GM23248 (cell line): Measurements from ENCODE around the gene MBD2. TPM values are rescaled to one million over a fixed set of nuclear protein-coding genes. Genes with fewer than 3 reads are reported as not detected.

Experiments used
- DNase-seq: peaks from one replicate; pipeline ENCODE4 v3.0.0-alpha.2; 2015
- H2AFZ ChIP-seq: fragments of 200-600 bp; sonication (generic); 2 replicates; pipeline ENCODE4 v1.6.1; 2016; ENCODE audit warnings: antibody characterized with exemption
- H3F3A ChIP-seq: fragments of 200-600 bp; sonication (generic); 2 replicates; pipeline ENCODE4 v1.6.1; 2016; ENCODE audit warnings: mild to moderate bottlenecking, antibody characterized with exemption, mixed run types; ENCODE audit not compliant: insufficient read depth
- H3K27ac ChIP-seq: fragments of 200-600 bp; sonication (generic); 2 replicates; pipeline ENCODE4 v1.5.1; 2016; ENCODE audit warnings: mild to moderate bottlenecking
- H3K27me3 ChIP-seq: fragments of 200-600 bp; sonication (generic); replicated peaks from 2 replicates; pipeline ENCODE4 v1.6.1; 2016; ENCODE audit warnings: mild to moderate bottlenecking; ENCODE audit not compliant: insufficient read depth
- H3K36me3 ChIP-seq: fragments of 200-600 bp; sonication (generic); 2 replicates; pipeline ENCODE4 v1.6.1; 2016; ENCODE audit warnings: low read depth, mild to moderate bottlenecking
- H3K4me1 ChIP-seq: fragments of 200-600 bp; sonication (generic); 2 replicates; pipeline ENCODE4 v1.6.1; 2016; ENCODE audit warnings: mild to moderate bottlenecking; ENCODE audit not compliant: insufficient read depth
- H3K4me2 ChIP-seq: fragments of 200-600 bp; sonication (generic); one replicate; pipeline ENCODE4 v1.6.1; 2016; ENCODE audit warnings: mild to moderate bottlenecking; ENCODE audit not compliant: unreplicated experiment
- H3K4me3 ChIP-seq: fragments of 200-600 bp; sonication (generic); 2 replicates; pipeline ENCODE4 v1.5.1; 2016; ENCODE audit warnings: mild to moderate bottlenecking
- H3K79me2 ChIP-seq: fragments of 200-600 bp; sonication (generic); 2 replicates; pipeline ENCODE4 v1.6.1; 2016; ENCODE audit warnings: mild to moderate bottlenecking; ENCODE audit not compliant: insufficient read depth
- H3K9ac ChIP-seq: fragments of 200-600 bp; sonication (generic); 2 replicates; pipeline ENCODE4 v1.6.1; 2016; ENCODE audit warnings: mild to moderate bottlenecking
- H3K9me2 ChIP-seq: fragments of 200-600 bp; sonication (generic); 2 replicates; pipeline ENCODE4 v1.6.1; 2016; ENCODE audit warnings: mixed run types, mild to moderate bottlenecking, moderate library complexity; ENCODE audit not compliant: insufficient read depth
- H3K9me3 ChIP-seq: fragments of 200-600 bp; sonication (generic); one replicate; pipeline ENCODE4 v1.6.1; 2017; ENCODE audit warnings: low read depth
- H4K20me1 ChIP-seq: fragments of 200-600 bp; sonication (generic); 2 replicates; pipeline ENCODE4 v1.6.0; 2016; ENCODE audit not compliant: insufficient read depth
- EZH2 ChIP-seq: fragments of 200-600 bp; sonication (generic); IDR thresholded peaks from 2 replicates; pipeline ENCODE4 v1.6.1; 2018; ENCODE audit warnings: antibody characterized with exemption, mild to moderate bottlenecking; ENCODE audit not compliant: insufficient read depth, poor library complexity, severe bottlenecking
- EZH2phosphoT487 ChIP-seq: fragments of 200-600 bp; sonication (generic); IDR thresholded peaks from 2 replicates; pipeline ENCODE4 v1.6.1; 2018; ENCODE audit warnings: antibody characterized with exemption, moderate library complexity, mild to moderate bottlenecking, low read depth; ENCODE audit not compliant: insufficient read depth
- WGBS, 2 experiments: methylation state at CpG; one replicate each; pipeline ENCODE4 v1.1.6; 2015 to 2017; ENCODE audit warnings: low lambda C conversion rate in 2 of 2, low coverage in 1 of 2; ENCODE audit errors: missing lambda C conversion rate in 2 of 2; 5-methylcytosine and 5-hydroxymethylcytosine counted together
- in situ Hi-C: fragments of 300-500 bp; cut with MboI; formaldehyde crosslinking; loops from 2 replicates; pipeline ENCODE4 v1.15.0; 2020
- polyA plus RNA-seq: library from polyadenylated mRNA; unstranded; fragments of >200 nt; fragmentation: Nextera tagmentation; extraction: Ambion mirVana; gene quantifications from 2 replicates; pipeline ENCODE4 v1.2.1, GENCODE V29; 2016
- total RNA-seq: library from RNA; depleted of rRNA; stranded (reverse); fragments of >200 nt; shearing (Covaris generic); gene quantifications from 2 replicates; pipeline ENCODE4 v1.2.3, GENCODE V29; 2014

The MBD2 gene
- total and polyA plus RNA-seq, 2 experiments from 2014 or later, result 9.5 to 27.2 TPM

GRCh38 chr18:54204883-54205282 is 19.6 kb downstream of the MBD2 start:
- Histone ChIP-seq H3K9me3 (no peaks in the 10 kb centered on the region), H3K4me3 (no peak overlapping the region), H4K20me1 (peaks cover 24% of the 10 kb centered on the region; the same call in 1 of the 2 replicates), H3K79me2 (peaks cover 100% of the 10 kb centered on the region), H3K4me1 (peaks cover 27% of the 10 kb centered on the region), H3K9ac (no peak overlapping the region), H3K27me3 (no peaks in the 10 kb centered on the region), H3K4me2 (no peak overlapping the region), H3K36me3 (peaks cover 37% of the 10 kb centered on the region), H3F3A (peaks cover 29% of the 10 kb centered on the region), H2AFZ (no peak overlapping the region), H3K27ac (no peak overlapping the region), H3K9me2 (no peaks in the 10 kb centered on the region)
- in situ Hi-C loops, result no loop called here
- no peak for DNase-seq
- WGBS, 2 experiments, result 96 to 98% methylated on average over 5 of the region's 5 CpGs
- no peak for TF ChIP-seq EZH2
- TF ChIP-seq EZH2phosphoT487, result no peak

- Histone ChIP-seq H3K9me3 (no peaks in the 10 kb centered on the region), H3K9ac (no peak overlapping the region), H3K9me2 (peaks cover 3% of the 10 kb centered on the region; the same call in 1 of the 2 replicates), H3K79me2 (peaks cover 100% of the 10 kb centered on the region), H3K4me3 (no peak overlapping the region), H3K4me1 (peaks cover 17% of the 10 kb centered on the region), H3K4me2 (no peak overlapping the region), H4K20me1 (peaks cover 18% of the 10 kb centered on the region; the same call in 1 of the 2 replicates), H3K36me3 (peaks cover 41% of the 10 kb centered on the region), H3F3A (peaks cover 20% of the 10 kb centered on the region; the same call in 1 of the 2 replicates), H3K27me3 (no peaks in the 10 kb centered on the region), H3K27ac (no peak overlapping the region), H2AFZ (no peak overlapping the region)
- no peak for TF ChIP-seq EZH2phosphoT487
- TF ChIP-seq EZH2, result no peak
- in situ Hi-C loops, result no loop called here
- DNase-seq, result no peak
These were observed 20.6 kb downstream of the MBD2 start for GRCh38 chr18:54203914-54204313.

- Histone ChIP-seq H3K4me1 (peaks cover 14% of the 10 kb centered on the region), H3K9ac (no peak overlapping the region), H4K20me1 (peaks cover 9% of the 10 kb centered on the region; the same call in 1 of the 2 replicates), H3F3A (0 out of 2 replicates have a peak, but pooled peaks cover 12% of the 10 kb centered on the region), H3K36me3 (peaks cover 46% of the 10 kb centered on the region), H3K9me3 (no peaks in the 10 kb centered on the region), H3K4me3 (no peak overlapping the region), H3K27ac (no peak overlapping the region), H3K27me3 (no peaks in the 10 kb centered on the region), H3K9me2 (peaks cover 3% of the 10 kb centered on the region; the same call in 1 of the 2 replicates), H2AFZ (no peak overlapping the region), H3K79me2 (peaks cover 100% of the 10 kb centered on the region), H3K4me2 (no peak overlapping the region)
- TF ChIP-seq EZH2 (no peak), EZH2phosphoT487 (no peak)
- WGBS, 2 experiments, result 91 to 95% methylated on average over 4 of the region's 4 CpGs
- no peak for DNase-seq
- in situ Hi-C loops, result no loop called here
These were observed 21.6 kb downstream of the MBD2 start for GRCh38 chr18:54202851-54203250.

- no peak for DNase-seq
- Histone ChIP-seq H3K27ac (no peak overlapping the region), H3K9me3 (no peaks in the 10 kb centered on the region), H4K20me1 (no peaks in the 10 kb centered on the region), H3K4me1 (no peaks in the 10 kb centered on the region), H3F3A (no peaks in the 10 kb centered on the region), H3K4me3 (no peak overlapping the region), H3K9me2 (peaks cover 3% of the 10 kb centered on the region; the same call in 1 of the 2 replicates), H3K36me3 (peaks cover 30% of the 10 kb centered on the region), H3K27me3 (no peaks in the 10 kb centered on the region), H2AFZ (no peak overlapping the region), H3K79me2 (peaks cover 100% of the 10 kb centered on the region), H3K9ac (no peak overlapping the region), H3K4me2 (no peak overlapping the region)
- in situ Hi-C loops, result no loop called here
- no peak for TF ChIP-seq EZH2phosphoT487
- no peak for TF ChIP-seq EZH2
- WGBS, 2 experiments, result 96 to 100% methylated on average over 3 of the region's 3 CpGs
These were observed 26.6 kb downstream of the MBD2 start for GRCh38 chr18:54197747-54198411.
